Measurements from ENCODE around the gene GABRR3.

The GABRR3 gene

DNA sequence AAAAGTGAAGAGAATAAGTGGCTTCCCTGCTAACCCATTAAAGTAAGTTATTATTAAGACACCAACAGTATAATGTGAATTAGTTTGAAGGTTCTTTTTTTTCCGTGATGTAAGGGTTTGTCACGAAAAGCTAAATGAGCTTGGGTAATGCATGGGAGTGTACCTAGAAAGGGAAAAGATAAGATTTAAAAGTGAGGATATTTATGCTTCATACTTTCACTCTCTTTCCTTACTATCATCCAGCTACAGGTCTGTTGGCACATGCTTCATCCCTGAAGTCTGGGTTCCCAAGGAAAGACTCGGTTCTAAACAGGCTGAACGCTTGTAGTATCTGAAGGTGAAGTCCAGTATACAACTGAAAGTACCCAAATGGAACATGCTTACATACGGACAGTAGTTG, 36.0 kb downstream of the GABRR3 start:
- Histone ChIP-seq H3K9me3 (no peaks in the 10 kb centered on the region), H3K27ac (no peak overlapping the region), H3K4me3 (ENCODE audit: low read depth in 1 of 2, low read length in 1 of 2) (no peak overlapping the region), H3K36me3 (no peaks in the 10 kb centered on the region), H3K4me1 (ENCODE audit: control insufficient read depth in 1 of 2, insufficient read depth in 1 of 2, low read depth in 1 of 2, low read length in 1 of 2) (no peaks in the 10 kb centered on the region), H3K27me3 (no peaks in the 10 kb centered on the region)
- TF ChIP-seq, protein P1, sequence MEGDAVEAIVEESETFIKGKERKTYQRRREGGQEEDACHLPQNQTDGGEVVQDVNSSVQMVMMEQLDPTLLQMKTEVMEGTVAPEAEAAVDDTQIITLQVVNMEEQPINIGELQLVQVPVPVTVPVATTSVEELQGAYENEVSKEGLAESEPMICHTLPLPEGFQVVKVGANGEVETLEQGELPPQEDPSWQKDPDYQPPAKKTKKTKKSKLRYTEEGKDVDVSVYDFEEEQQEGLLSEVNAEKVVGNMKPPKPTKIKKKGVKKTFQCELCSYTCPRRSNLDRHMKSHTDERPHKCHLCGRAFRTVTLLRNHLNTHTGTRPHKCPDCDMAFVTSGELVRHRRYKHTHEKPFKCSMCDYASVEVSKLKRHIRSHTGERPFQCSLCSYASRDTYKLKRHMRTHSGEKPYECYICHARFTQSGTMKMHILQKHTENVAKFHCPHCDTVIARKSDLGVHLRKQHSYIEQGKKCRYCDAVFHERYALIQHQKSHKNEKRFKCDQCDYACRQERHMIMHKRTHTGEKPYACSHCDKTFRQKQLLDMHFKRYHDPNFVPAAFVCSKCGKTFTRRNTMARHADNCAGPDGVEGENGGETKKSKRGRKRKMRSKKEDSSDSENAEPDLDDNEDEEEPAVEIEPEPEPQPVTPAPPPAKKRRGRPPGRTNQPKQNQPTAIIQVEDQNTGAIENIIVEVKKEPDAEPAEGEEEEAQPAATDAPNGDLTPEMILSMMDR (IDR thresholded peaks at IDR 0.05), result no peak

DNA sequence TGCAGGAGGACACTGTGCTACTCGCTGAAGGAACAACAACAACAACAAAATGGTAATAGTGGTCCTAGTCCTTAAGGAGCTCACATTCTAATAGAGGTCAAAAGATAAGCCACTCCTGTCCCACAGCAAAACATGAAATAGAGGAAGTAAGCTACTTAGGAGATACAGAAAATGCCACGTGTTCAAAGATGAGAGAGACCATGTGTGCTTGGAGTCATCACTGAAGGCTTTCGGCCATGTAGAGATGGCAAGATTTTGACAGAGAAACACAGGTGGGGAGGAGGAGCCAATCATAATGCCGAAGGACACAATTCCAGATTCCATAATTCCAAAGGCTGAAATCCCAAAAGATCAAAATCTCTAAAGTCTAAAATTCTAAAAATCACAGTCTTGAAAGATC, 38.1 kb downstream of the GABRR3 start:
- H3K4me3 ChIP-seq (ENCODE audit: low read depth in 1 of 2, low read length in 1 of 2), result no peak overlapping the region
- no peaks in the 10 kb centered on the region for H3K27me3 ChIP-seq
- H3K27ac ChIP-seq, result no peak overlapping the region
- no peaks in the 10 kb centered on the region for H3K9me3 ChIP-seq
- H3K4me1 ChIP-seq (ENCODE audit: control insufficient read depth in 1 of 2, insufficient read depth in 1 of 2, low read depth in 1 of 2, low read length in 1 of 2), result no peaks in the 10 kb centered on the region
- no peaks in the 10 kb centered on the region for H3K36me3 ChIP-seq
- TF ChIP-seq, protein P1 (IDR thresholded peaks at IDR 0.05), result no peak

GRCh38 chr3:97994328-97994945, 40.7 kb downstream of the GABRR3 start:
- H3K27ac ChIP-seq, result no peak overlapping the region
- H3K4me3 ChIP-seq (ENCODE audit: low read depth in 1 of 2, low read length in 1 of 2), result no peak overlapping the region
- no peaks in the 10 kb centered on the region for H3K27me3 ChIP-seq
- H3K9me3 ChIP-seq, result no peaks in the 10 kb centered on the region
- no peaks in the 10 kb centered on the region for H3K4me1 ChIP-seq (ENCODE audit: control insufficient read depth in 1 of 2, insufficient read depth in 1 of 2, low read depth in 1 of 2, low read length in 1 of 2)
- TF ChIP-seq, protein P1 (IDR thresholded peaks at IDR 0.05), result no peak
- H3K36me3 ChIP-seq, result no peaks in the 10 kb centered on the region

DNA sequence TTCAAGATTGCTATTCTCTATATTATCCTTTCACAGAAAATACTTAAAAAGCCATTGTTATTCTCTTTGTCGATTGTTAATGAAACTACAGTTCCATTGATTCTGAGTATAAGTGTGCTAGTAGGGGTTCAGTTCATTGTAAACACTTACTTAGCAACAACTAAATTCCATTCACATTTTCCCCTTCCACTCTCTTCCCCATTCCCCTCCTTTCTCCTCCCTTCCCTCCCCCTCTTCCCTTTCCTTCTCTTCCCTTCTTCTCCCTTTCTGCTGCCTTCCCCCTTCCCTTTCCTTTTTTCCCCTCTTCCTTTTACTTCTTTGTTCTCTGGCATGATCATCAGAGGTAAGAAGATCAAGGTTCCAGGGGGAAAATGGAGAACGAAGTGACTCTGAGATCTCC, 41.6 kb downstream of the GABRR3 start:
- TF ChIP-seq, protein P1 (IDR thresholded peaks at IDR 0.05), result no peak
- H3K27me3 ChIP-seq, result no peaks in the 10 kb centered on the region
- no peaks in the 10 kb centered on the region for H3K9me3 ChIP-seq
- H3K27ac ChIP-seq, result no peak overlapping the region
- H3K36me3 ChIP-seq, result no peaks in the 10 kb centered on the region
- H3K4me3 ChIP-seq (ENCODE audit: low read depth in 1 of 2, low read length in 1 of 2), result no peak overlapping the region
- H3K4me1 ChIP-seq (ENCODE audit: control insufficient read depth in 1 of 2, insufficient read depth in 1 of 2, low read depth in 1 of 2, low read length in 1 of 2), result no peaks in the 10 kb centered on the region

GRCh38 chr3:97992547-97993173, 42.5 kb downstream of the GABRR3 start:
- H3K4me3 ChIP-seq (ENCODE audit: low read depth in 1 of 2, low read length in 1 of 2), result no peak overlapping the region
- H3K9me3 ChIP-seq, result no peaks in the 10 kb centered on the region
- TF ChIP-seq, protein P1 (IDR thresholded peaks at IDR 0.05), result no peak
- no peaks in the 10 kb centered on the region for H3K4me1 ChIP-seq (ENCODE audit: control insufficient read depth in 1 of 2, insufficient read depth in 1 of 2, low read depth in 1 of 2, low read length in 1 of 2)
- no peaks in the 10 kb centered on the region for H3K27me3 ChIP-seq
- no peaks in the 10 kb centered on the region for H3K36me3 ChIP-seq
- H3K27ac ChIP-seq, result no peak overlapping the region

Measured in neutrophil (primary cell).